Measurements from ENCODE around the gene PNMA6F.
"Not testable (repeated sequence)": the region's sequence is repeated elsewhere in the genome, so short reads cannot be mapped to it uniquely, and the experiment has no call there.

The PNMA6F gene

DNA sequence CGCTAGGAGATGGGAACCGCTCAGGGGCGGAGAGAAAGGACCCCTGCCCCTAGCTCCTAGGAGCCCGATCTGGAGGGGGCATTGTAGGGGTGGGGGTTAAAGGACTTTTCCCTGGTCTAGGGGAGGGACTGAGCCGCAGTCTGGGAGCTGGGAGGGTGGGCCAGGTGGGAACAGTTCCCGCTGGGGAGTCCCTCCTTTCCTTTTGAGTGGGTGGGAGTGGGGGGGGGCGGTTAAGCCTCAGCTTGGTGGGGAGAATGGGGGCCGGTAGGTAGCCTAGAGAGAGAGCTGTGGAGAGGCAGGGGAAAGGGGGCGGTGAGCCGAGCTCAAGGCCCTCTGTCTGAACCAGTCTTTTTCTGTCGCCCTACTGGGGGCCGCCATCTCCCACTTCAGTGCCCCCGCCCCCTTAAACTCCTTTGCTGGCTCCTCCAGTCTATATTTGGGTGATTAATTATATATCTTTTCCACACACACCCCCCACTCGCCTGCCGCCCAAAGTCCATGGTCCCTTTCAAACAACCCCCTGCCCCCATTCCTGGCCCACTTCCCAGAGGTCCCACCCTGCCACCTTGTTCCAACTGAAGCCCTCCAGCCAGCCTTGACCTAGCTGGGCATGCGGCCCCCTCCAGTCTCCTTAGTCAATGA is 13.2 kb upstream of the PNMA6F start:
- no peak for DNase-seq

DNA sequence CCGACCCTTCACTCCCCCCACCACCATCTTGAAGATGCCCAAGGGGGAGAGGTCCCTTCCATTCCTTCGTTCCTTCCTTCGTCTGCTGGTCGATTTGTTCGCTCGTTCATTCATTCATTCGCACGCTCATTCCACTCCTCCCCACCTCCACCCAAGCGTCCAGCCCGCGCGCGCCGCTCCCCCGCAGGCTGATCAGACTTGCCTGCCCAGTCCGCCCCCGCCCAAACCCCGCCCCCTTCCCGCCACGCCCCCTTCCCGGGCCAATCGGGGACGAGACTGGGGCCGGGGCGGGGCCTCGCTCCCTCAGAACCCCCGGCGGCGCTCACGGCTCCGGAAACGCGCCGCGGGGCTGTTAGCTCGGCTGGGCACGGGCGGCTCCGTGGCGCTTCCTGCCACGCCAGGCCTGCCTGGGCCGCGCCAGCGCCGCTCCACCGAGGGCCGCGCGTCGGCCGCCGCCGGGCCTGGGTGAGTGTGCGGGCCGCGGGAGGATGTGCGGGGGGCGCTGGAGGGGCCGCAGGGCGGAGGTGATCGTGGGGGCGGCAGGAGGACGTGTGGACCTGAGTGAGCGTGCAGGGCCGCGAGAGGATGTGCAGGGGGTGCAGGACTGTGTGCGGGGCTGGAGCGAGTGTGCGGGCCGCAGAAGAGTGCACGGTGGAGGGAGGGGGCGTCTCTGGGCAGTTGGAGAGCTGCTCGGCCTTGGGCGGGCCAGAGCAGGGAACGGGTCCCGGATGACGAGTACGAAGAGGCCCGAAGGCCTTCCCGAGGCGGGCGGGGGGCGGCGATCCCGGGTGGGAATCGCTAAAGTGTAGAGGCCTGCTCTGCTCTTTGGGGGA is 12.5 kb upstream of the PNMA6F start, which contains the start of gene ZNF275:
TSS of gene ZNF275 (plus strand) at position 333 of the 833 bp plus-strand sequence. CDS start 2,527 bp downstream, outside the sequence.
- DNase-seq: peak; percentile 40

GRCh38 chrX:153333266-153333665 is 11.7 kb upstream of the PNMA6F start:
- DNase-seq: no peak

GRCh38 chrX:153327561-153327960 is 6.0 kb upstream of the PNMA6F start:
- DNase-seq: no peak

- DNase-seq: no peak
Observed at GRCh38 chrX:153320555-153321184, 897 bp downstream of the PNMA6F start.

- not testable (repeated sequence) for DNase-seq
Observed at GRCh38 chrX:153320047-153320443, 1.5 kb downstream of the PNMA6F start.

- no peak for DNase-seq
Observed at GRCh38 chrX:153319295-153320046, 2.1 kb downstream of the PNMA6F start.

GRCh38 chrX:153318811-153319210 is 2.8 kb downstream of the PNMA6F start:
- no peak for DNase-seq

DNA sequence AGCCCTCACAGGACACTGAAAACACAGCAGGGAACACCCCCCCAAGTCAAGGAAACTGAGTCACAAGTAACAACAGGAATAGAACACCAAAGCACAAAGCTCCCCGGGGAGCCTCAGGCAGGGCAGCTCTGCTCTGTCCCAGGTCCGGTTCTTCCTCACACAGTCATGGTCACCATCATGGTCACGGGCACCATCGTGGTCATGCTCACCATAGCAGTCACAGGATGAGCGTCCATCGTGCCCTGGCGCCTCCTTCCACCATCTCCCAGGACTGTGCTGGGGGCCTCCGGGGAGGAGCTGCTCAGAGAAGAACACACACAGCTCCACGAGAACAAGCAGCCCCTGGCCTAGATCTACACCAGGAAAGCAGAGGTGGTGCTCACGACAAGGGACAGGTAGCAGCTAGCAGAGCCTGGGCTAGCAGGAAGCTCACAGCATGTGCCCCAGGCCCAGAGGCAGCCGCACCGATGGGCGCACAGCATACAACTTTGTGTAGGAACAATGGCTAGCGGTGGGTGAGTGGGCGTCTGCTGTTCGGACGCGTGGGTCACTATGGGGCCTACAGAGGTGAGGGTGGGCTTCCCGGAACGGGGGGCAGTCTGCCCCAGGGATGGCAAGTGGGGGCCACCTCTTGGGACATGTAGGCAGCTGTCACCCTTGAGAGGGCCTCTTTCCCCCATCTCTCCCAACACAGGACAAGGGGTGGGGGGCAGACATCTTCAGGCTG is 3.4 kb downstream of the PNMA6F start:
- DNase-seq: no peak

- DNase-seq: no peak
Observed at GRCh38 chrX:153317306-153317705, 4.3 kb downstream of the PNMA6F start.

- no peak for DNase-seq
Observed at GRCh38 chrX:153312842-153313241, 8.7 kb downstream of the PNMA6F start.

DNA sequence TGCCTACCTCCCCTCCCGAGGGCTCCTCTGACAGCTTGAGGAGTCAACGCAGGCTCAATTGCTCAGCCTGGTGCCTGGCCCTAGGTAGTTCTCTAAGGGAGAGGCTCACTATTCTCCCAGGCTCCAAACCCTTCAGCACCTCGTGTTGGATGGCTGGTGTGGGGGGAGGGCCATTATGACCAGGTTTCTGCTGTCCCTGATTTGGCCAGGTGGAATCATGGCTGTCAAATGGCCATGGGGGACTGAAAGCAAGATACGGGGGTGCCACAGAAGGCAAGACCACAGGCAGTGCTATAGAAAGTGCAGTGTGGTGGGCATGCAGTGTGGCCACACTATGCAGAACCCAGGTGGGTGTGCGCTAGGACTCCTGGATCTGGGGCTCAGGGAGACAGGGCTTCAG is 9.5 kb downstream of the PNMA6F start:
- no peak for DNase-seq

DNA sequence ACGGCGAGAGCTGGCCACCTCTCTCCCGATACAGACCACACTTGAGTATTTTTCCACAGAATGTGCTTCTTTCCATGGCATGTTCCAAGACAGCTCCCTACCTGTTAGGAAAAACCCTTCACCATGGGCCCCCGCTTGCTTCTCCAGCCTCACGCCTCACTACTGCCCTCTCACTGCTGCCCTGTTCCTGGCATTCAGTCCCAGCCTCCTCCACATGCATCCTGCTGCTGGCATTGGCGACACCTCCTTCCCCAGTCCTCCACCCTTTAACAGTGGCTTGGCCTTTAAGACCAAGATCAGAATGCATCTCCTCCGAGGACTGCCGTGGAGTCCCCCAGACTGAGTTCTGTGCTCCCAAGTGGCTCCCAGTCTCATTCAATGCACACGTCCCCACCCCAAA is 10.7 kb downstream of the PNMA6F start:
- DNase-seq: no peak

- no peak for DNase-seq
Observed at GRCh38 chrX:153307276-153308178, 14.0 kb downstream of the PNMA6F start.

DNA sequence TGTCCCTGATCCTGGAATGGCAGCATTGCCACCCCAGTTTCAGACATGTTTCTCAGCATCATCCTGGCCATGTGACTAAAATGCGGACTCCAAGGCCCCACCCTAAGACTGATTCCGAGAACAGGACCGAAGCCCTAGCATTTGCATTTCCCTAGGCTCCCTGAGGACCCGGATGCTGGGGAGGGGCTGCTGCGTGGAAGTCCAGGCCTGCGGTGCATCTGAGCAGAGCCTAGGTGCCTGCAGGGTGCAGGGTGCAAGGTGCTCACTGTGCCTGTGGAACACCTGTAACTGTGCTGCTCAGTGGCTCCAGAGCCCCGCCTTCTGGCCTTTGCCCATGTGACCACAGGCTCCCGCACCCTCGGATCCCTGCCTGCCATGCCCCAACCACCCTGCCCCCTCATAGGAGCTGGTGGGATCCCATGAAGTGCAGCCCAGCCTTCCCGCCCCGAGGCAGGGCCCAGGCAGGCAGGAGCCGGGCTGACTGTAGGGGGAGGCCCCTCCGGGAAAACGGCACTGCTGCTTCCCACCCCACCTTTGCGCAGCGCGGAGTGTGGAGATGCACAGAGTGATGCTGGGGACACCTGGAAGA is 14.9 kb downstream of the PNMA6F start:
- DNase-seq: no peak

- no peak for DNase-seq
Observed at GRCh38 chrX:153305972-153306371, 15.6 kb downstream of the PNMA6F start.

GRCh38 chrX:153304988-153305736 is 16.4 kb downstream of the PNMA6F start:
- no peak for DNase-seq

- DNase-seq: no peak
Observed at GRCh38 chrX:153303276-153304262, 18.0 kb downstream of the PNMA6F start.

DNA sequence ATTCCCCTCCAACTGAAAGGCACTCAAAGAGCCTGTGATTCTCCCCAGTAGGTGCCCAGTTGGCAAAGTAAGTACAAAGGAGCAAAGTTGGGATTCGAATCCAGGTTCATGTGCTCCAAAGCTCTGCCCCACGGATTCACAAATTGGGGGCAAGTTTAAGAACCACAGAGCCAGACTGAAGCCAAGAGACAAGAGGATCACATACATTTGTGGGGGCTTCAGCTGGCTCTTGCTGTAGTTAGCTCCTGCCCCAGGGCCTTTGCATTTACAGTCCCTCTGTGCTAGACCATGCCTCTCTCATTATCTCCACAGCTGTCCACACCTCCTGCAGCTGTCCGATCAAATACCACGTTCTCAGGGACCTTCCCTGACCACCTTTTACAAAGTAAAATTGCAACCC is 18.8 kb downstream of the PNMA6F start:
- no peak for DNase-seq
